DOHH2 (cell line): ENCODE data around the gene APLP1.

ENCODE experiments used
- H3F3A ChIP-seq: fragments of 200-600 bp; sonication (generic), shearing (Covaris generic); 2 replicates; pipeline ENCODE4 v1.6.0; 2016; ENCODE audit warnings: antibody characterized with exemption, mild to moderate bottlenecking; ENCODE audit not compliant: control insufficient read depth, insufficient read depth
- H3K27ac ChIP-seq: fragments of 200-600 bp; sonication (generic); 2 replicates; pipeline ENCODE4 v1.5.1; 2014; ENCODE audit warnings: low read depth, mild to moderate bottlenecking, low read length, moderate library complexity
- H3K27me3 ChIP-seq: fragments of 200-600 bp; sonication (generic); 2 replicates; pipeline ENCODE4 v1.6.1; 2014; ENCODE audit warnings: mild to moderate bottlenecking, low read length, mixed read lengths; ENCODE audit not compliant: control insufficient read depth
- H3K36me3 ChIP-seq: fragments of 200-600 bp; sonication (generic); 2 replicates; pipeline ENCODE4 v1.6.1; 2014; ENCODE audit warnings: mild to moderate bottlenecking, low read length, moderate library complexity, mixed read lengths; ENCODE audit not compliant: control insufficient read depth
- H3K4me1 ChIP-seq: fragments of 200-600 bp; sonication (generic); 2 replicates; pipeline ENCODE4 v1.6.1; 2014; ENCODE audit warnings: mild to moderate bottlenecking, low read length, mixed read lengths; ENCODE audit not compliant: control insufficient read depth
- H3K4me2 ChIP-seq: fragments of 200-600 bp; sonication (generic); 2 replicates; pipeline ENCODE4 v1.6.0; 2014; ENCODE audit warnings: mild to moderate bottlenecking, low read length, moderate library complexity
- H3K4me3 ChIP-seq: fragments of 200-600 bp; sonication (generic); 2 replicates; pipeline ENCODE4 v1.5.1; 2014; ENCODE audit warnings: mild to moderate bottlenecking, low read length, mixed read lengths
- H3K79me2 ChIP-seq: fragments of 200-600 bp; sonication (generic); 2 replicates; pipeline ENCODE4 v1.6.1; 2014; ENCODE audit warnings: mild to moderate bottlenecking, low read length, mixed read lengths; ENCODE audit not compliant: control insufficient read depth
- H3K9me2 ChIP-seq: fragments of 200-600 bp; sonication (generic); replicated peaks from 2 replicates; pipeline ENCODE4 v1.6.1; 2014; ENCODE audit warnings: mild to moderate bottlenecking, low read length, mixed read lengths; ENCODE audit not compliant: control insufficient read depth
- H3K9me3 ChIP-seq: fragments of 200-600 bp; sonication (generic); 2 replicates; pipeline ENCODE4 v1.6.1; 2014; ENCODE audit warnings: antibody characterized with exemption, low read length, mixed read lengths; ENCODE audit not compliant: control insufficient read depth, insufficient read depth
- H4K20me1 ChIP-seq: fragments of 200-600 bp; sonication (generic); 2 replicates; pipeline ENCODE4 v1.6.0; 2014; ENCODE audit warnings: low read depth, mild to moderate bottlenecking, antibody characterized with exemption, low read length, moderate library complexity; ENCODE audit not compliant: control insufficient read depth, insufficient read depth
- EZH2phosphoT487 ChIP-seq: fragments of 200-600 bp; sonication (generic); IDR thresholded peaks from 2 replicates; pipeline ENCODE4 v1.6.1; 2017; ENCODE audit warnings: borderline replicate concordance, mild to moderate bottlenecking, antibody characterized with exemption, low read length, moderate library complexity, mixed read lengths
- TF ChIP-seq, protein P1 (sequence below): fragments of 200-600 bp; sonication (generic); IDR thresholded peaks from one replicate; pipeline ENCODE4 v1.5.1; 2014; ENCODE audit warnings: antibody characterized with exemption, mild to moderate bottlenecking, low read depth, low read length; ENCODE audit not compliant: poor library complexity, severe bottlenecking

Gene APLP1

GRCh38 chr19:35871611-35872010 is 3.2 kb downstream of the APLP1 start:
- Histone ChIP-seq H3K9me3 (no peaks in the 10 kb centered on the region), H3K36me3 (no peaks in the 10 kb centered on the region), H3K27me3 (0 out of 2 replicates have a peak, but pooled peaks cover 7% of the 10 kb centered on the region), H3K27ac (no peak overlapping the region), H3K9me2 (no peaks in the 10 kb centered on the region), H4K20me1 (no peaks in the 10 kb centered on the region), H3K4me3 (no peak overlapping the region), H3K79me2 (no peaks in the 10 kb centered on the region), H3K4me2 (no peak overlapping the region), H3K4me1 (peaks cover 28% of the 10 kb centered on the region), H3F3A (no peaks in the 10 kb centered on the region)
- TF ChIP-seq EZH2phosphoT487: no peak
- TF ChIP-seq, protein P1, sequence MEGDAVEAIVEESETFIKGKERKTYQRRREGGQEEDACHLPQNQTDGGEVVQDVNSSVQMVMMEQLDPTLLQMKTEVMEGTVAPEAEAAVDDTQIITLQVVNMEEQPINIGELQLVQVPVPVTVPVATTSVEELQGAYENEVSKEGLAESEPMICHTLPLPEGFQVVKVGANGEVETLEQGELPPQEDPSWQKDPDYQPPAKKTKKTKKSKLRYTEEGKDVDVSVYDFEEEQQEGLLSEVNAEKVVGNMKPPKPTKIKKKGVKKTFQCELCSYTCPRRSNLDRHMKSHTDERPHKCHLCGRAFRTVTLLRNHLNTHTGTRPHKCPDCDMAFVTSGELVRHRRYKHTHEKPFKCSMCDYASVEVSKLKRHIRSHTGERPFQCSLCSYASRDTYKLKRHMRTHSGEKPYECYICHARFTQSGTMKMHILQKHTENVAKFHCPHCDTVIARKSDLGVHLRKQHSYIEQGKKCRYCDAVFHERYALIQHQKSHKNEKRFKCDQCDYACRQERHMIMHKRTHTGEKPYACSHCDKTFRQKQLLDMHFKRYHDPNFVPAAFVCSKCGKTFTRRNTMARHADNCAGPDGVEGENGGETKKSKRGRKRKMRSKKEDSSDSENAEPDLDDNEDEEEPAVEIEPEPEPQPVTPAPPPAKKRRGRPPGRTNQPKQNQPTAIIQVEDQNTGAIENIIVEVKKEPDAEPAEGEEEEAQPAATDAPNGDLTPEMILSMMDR: no peak

GRCh38 chr19:35872180-35872579 is 3.8 kb downstream of the APLP1 start:
- no peaks in the 10 kb centered on the region for H3F3A ChIP-seq

GRCh38 chr19:35874392-35874930 is 6.1 kb downstream of the APLP1 start:
- no peaks in the 10 kb centered on the region for H3K9me2 ChIP-seq
- no peaks in the 10 kb centered on the region for H4K20me1 ChIP-seq
- no peak for TF ChIP-seq EZH2phosphoT487
- TF ChIP-seq, protein P1: no peak
- no peaks in the 10 kb centered on the region for H3K79me2 ChIP-seq
- H3K9me3 ChIP-seq: no peaks in the 10 kb centered on the region
- H3K36me3 ChIP-seq: no peaks in the 10 kb centered on the region
- H3F3A ChIP-seq: no peaks in the 10 kb centered on the region
- no peak overlapping the region for H3K27ac ChIP-seq
- no peak overlapping the region for H3K4me2 ChIP-seq
- peaks cover 13% of the 10 kb centered on the region for H3K4me1 ChIP-seq
- peaks cover 5% of the 10 kb centered on the region; the same call in 1 of the 2 replicates for H3K27me3 ChIP-seq
- no peak overlapping the region for H3K4me3 ChIP-seq

More at GRCh38 chr19:35872180-35872579, 3.8 kb downstream of the APLP1 start:
- Histone ChIP-seq H3K9me2 (no peaks in the 10 kb centered on the region), H3K4me3 (no peak overlapping the region), H3K4me2 (no peak overlapping the region), H3K27ac (no peak overlapping the region), H3K27me3 (0 out of 2 replicates have a peak, but pooled peaks cover 7% of the 10 kb centered on the region), H3K36me3 (no peaks in the 10 kb centered on the region), H3K4me1 (peaks cover 28% of the 10 kb centered on the region), H3K9me3 (no peaks in the 10 kb centered on the region), H3K79me2 (no peaks in the 10 kb centered on the region), H4K20me1 (no peaks in the 10 kb centered on the region)
- TF ChIP-seq EZH2phosphoT487: no peak
- TF ChIP-seq, protein P1: no peak
